ENCODE results near the gene NOP56. TPM values are rescaled to one million over a fixed set of nuclear protein-coding genes. Genes with fewer than 3 reads are reported as not detected.

NOP56 gene
- total RNA-seq, 6 experiments from 2014 or later: 32.7 to 60.9 (median 42.7) TPM

GRCh38 chr20:2616634-2617033, 35.8 kb upstream of the NOP56 start:
- WGBS (ENCODE audit: insufficient coverage, low coverage, low lambda C conversion rate, missing lambda C conversion rate): 54% methylated on average over 8 of the region's 9 CpGs
- Histone ChIP-seq H3K4me3 (no peak overlapping the region), H3K9me3 (no peaks in the 10 kb centered on the region), H3K27ac (no peak overlapping the region), H3K4me1 (no peaks in the 10 kb centered on the region), H3K36me3 (no peaks in the 10 kb centered on the region), H3K27me3 (no peaks in the 10 kb centered on the region)
- ATAC-seq (no peak), DNase-seq (no peak)
- intact Hi-C loops (cut with DNase I): no loop called here
- TF ChIP-seq CTCF (IDR thresholded peaks at IDR 0.05) (no peak), POLR2A (IDR thresholded peaks at IDR 0.05) (no peak)

DNA sequence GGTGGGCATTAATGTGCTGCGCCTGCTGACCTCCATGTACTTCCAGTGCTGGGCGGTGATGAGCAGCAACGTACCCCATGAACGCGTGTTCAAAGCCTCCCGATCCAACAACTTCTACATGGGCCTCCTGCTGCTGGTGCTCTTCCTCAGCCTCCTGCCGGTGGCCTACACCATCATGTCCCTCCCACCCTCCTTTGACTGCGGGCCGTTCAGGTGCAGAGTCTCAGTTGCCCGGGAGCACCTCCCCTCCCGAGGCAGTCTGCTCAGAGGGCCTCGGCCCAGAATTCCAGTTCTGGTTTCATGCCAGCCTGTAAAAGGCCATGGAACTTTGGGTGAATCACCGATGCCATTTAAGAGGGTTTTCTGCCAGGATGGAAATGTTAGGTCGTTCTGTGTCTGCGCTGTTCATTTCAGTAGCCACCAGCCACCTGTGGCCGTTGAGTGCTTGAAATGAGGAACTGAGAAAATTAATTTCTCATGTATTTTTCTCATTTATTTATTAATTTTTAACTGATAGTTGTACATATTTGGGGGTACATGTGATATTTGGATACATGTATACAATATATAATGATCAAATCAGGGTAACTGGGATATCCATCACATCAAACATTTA, 35.2 kb upstream of the NOP56 start:
- Histone ChIP-seq H3K4me3 (no peak overlapping the region), H3K9me3 (no peaks in the 10 kb centered on the region), H3K27me3 (no peaks in the 10 kb centered on the region), H3K36me3 (no peaks in the 10 kb centered on the region), H3K4me1 (no peaks in the 10 kb centered on the region), H3K27ac (no peak overlapping the region)
- TF ChIP-seq POLR2A (IDR thresholded peaks at IDR 0.05): no peak
- no peak for TF ChIP-seq CTCF (IDR thresholded peaks at IDR 0.05)
- intact Hi-C loops (cut with DNase I): no loop called here
- ATAC-seq: no peak
- no peak for DNase-seq
- WGBS (ENCODE audit: insufficient coverage, low coverage, low lambda C conversion rate, missing lambda C conversion rate): 84% methylated on average over 11 of the region's 16 CpGs

GRCh38 chr20:2618815-2619214, 33.6 kb upstream of the NOP56 start:
- H3K4me3 ChIP-seq: no peak overlapping the region
- intact Hi-C loops (cut with DNase I): no loop called here
- H3K27me3 ChIP-seq: no peaks in the 10 kb centered on the region
- 77% methylated on average over 3 of the region's 6 CpGs for WGBS (ENCODE audit: insufficient coverage, low coverage, low lambda C conversion rate, missing lambda C conversion rate)
- H3K9me3 ChIP-seq: no peaks in the 10 kb centered on the region
- no peak overlapping the region for H3K27ac ChIP-seq
- no peaks in the 10 kb centered on the region for H3K36me3 ChIP-seq
- no peaks in the 10 kb centered on the region for H3K4me1 ChIP-seq
- no peak for TF ChIP-seq POLR2A (IDR thresholded peaks at IDR 0.05)
- TF ChIP-seq CTCF (IDR thresholded peaks at IDR 0.05): no peak
- ATAC-seq (no peak), DNase-seq (no peak)

DNA sequence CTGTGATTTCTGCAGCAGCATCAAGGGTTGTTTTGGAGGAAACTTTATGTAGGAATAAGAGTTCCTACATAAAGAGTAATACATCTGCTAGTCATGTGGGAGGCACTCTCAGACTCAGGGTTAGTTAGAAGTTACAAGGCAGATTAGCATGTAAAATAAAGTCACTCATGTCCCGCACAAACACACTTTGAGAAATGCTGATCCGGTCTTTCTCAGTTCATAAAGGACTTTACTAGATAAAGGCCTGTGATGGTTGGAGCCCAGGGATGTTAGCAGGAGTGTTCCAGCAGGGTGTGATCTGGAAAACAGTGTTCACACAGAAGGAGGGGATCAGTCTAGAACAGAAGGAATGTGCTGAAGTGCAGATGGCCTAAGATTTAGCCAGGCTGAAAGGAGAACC, 33.1 kb upstream of the NOP56 start:
- Histone ChIP-seq H3K4me1 (no peaks in the 10 kb centered on the region), H3K9me3 (no peaks in the 10 kb centered on the region), H3K4me3 (no peak overlapping the region), H3K27ac (no peak overlapping the region), H3K36me3 (no peaks in the 10 kb centered on the region), H3K27me3 (no peaks in the 10 kb centered on the region)
- TF ChIP-seq CTCF (IDR thresholded peaks at IDR 0.05) (no peak), POLR2A (IDR thresholded peaks at IDR 0.05) (no peak)
- DNase-seq (no peak), ATAC-seq (no peak)
- 60% methylated on average over 1 of the region's 2 CpGs for WGBS (ENCODE audit: insufficient coverage, low coverage, low lambda C conversion rate, missing lambda C conversion rate)
- intact Hi-C loops (cut with DNase I): no loop called here

Data from right lobe of liver (tissue), 6 donors.